ENCODE results near the gene SDK1.

Gene SDK1

DNA sequence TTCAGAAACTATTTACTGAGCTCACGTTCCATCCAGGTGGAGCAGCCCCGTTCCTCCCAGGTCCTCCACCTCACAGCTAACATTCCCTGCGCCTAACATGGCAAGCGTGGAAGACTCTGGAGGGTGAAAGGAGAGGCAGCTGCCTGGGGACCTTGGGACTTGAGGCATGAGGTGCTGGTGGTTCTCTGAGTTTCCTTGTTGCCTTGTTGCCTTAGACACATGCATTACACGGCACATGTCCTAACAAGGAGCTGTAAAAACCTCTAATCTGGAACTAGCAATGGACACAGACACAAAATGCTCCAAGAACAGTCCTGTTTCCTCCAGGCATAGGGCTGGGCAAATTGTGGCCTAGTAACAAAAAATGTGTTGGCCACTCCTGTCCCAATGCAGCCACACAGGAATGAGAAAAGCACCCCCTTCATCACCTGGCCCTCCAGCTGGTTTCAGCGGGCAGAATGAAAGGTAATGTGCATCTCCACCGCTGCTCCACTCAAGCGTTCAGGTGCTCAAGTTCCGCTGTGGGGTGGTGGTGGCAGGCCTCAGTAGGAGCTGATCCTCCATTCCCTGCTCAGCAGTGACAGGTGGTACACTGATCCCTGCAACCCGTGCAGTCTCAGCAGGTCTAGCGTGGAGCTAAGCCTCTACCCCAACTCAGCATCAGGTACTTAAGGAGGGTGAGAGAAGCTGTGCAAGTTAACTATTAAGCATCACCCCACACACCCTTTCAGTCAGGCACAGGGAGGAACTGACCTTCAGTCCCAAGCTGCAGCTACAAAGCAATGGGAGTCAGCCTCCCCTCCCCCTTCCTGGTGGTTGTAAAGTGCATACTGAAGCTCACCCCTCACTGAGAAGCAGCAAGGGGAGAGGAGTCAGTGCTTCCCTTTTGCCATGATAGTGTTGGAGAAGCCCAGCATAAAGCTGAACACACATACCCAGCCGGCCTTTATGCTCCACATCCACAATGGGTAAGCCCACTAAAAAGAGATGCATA lies 382.8 kb downstream of the SDK1 start:
- Mint-ChIP-seq H3K27me3 (ENCODE audit: low read depth) (no peaks in the 10 kb centered on the region), H3K9me3 (peaks cover under 1% of the 10 kb centered on the region), H3K27ac (peak overlapping the region in 1 of 3 experiments; percentile 85), H3K36me3 (ENCODE audit: low read depth) (no peaks in the 10 kb centered on the region), H3K4me3 (no peak overlapping the region), H3K4me1 (peaks cover 7% of the 10 kb centered on the region)
- TF ChIP-seq CTCF (IDR thresholded peaks at IDR 0.05; ENCODE audit: unreplicated experiment in 3 of 3) = no peak

DNA sequence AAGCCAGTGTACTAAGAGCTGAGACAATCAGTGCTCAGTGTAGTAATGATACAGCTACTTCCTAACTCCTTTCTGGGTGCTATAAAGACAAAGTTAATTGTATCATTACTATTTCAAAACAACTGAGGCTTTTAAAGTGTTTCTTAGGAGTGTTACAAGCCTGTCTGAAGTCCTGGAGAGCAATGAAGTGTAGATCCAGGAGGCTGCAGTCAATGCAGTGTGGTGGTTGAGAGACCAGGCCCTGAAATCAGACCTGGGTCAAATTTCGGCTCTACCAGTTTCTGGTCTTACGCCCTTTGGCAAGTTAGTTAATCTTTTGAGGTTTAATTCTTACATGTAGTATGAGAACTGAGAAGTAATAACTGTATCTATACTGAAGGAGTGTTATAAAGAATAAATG lies 387.0 kb downstream of the SDK1 start:
- Mint-ChIP-seq H3K4me3 (no peak overlapping the region), H3K4me1 (peaks cover 11% of the 10 kb centered on the region), H3K27ac (peak overlapping the region in 1 of 3 experiments; percentile 18), H3K36me3 (ENCODE audit: low read depth) (no peaks in the 10 kb centered on the region), H3K9me3 (peaks cover 5% of the 10 kb centered on the region), H3K27me3 (ENCODE audit: low read depth) (no peaks in the 10 kb centered on the region)
- TF ChIP-seq CTCF (IDR thresholded peaks at IDR 0.05; ENCODE audit: unreplicated experiment in 3 of 3) = no peak

DNA sequence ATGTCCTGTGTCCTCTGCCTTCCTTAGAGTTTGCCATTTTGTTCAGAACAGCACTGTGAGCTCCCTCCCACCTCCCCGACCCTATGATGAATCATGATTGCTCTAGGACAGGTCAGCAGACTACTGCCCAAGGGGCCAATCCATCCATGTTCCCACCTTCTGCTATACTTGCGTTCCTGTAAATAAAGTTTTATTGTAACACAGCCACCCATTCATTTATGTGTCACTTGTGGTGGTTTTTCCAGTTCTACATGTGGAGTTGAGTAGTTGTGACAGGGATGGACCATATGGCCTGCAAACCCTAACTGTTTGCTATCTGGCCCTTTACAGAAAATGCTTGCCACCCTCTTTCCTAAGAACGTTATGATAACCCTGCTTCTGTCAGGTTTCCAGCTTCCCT lies 387.8 kb downstream of the SDK1 start:
- no peak overlapping the region for H3K4me3 Mint-ChIP-seq
- H3K9me3 Mint-ChIP-seq = peaks cover 5% of the 10 kb centered on the region
- no peak overlapping the region for H3K27ac Mint-ChIP-seq
- peaks cover 11% of the 10 kb centered on the region for H3K4me1 Mint-ChIP-seq
- TF ChIP-seq CTCF (IDR thresholded peaks at IDR 0.05; ENCODE audit: unreplicated experiment in 3 of 3) = no peak
- no peaks in the 10 kb centered on the region for H3K27me3 Mint-ChIP-seq (ENCODE audit: low read depth)
- no peaks in the 10 kb centered on the region for H3K36me3 Mint-ChIP-seq (ENCODE audit: low read depth)

- peaks cover 11% of the 10 kb centered on the region for H3K4me1 Mint-ChIP-seq
- no peaks in the 10 kb centered on the region for H3K27me3 Mint-ChIP-seq (ENCODE audit: low read depth)
- H3K27ac Mint-ChIP-seq = no peak overlapping the region
- no peak overlapping the region for H3K4me3 Mint-ChIP-seq
- no peak for TF ChIP-seq CTCF (IDR thresholded peaks at IDR 0.05; ENCODE audit: unreplicated experiment in 3 of 3)
- H3K36me3 Mint-ChIP-seq (ENCODE audit: low read depth) = no peaks in the 10 kb centered on the region
- H3K9me3 Mint-ChIP-seq = peaks cover 5% of the 10 kb centered on the region
Measured at GRCh38 chr7:3691478-3692158, 390.6 kb downstream of the SDK1 start.

- Mint-ChIP-seq H3K27me3 (ENCODE audit: low read depth) (no peaks in the 10 kb centered on the region), H3K4me3 (no peak overlapping the region), H3K9me3 (peaks cover 4% of the 10 kb centered on the region), H3K4me1 (peaks cover 11% of the 10 kb centered on the region), H3K27ac (no peak overlapping the region), H3K36me3 (ENCODE audit: low read depth) (no peaks in the 10 kb centered on the region)
- TF ChIP-seq CTCF (IDR thresholded peaks at IDR 0.05; ENCODE audit: unreplicated experiment in 3 of 3) = no peak
Measured at GRCh38 chr7:3695602-3696001, 394.6 kb downstream of the SDK1 start.

Data from nephron (organoid).